Measurements from ENCODE around the gene NUDT7.

Gene NUDT7

DNA sequence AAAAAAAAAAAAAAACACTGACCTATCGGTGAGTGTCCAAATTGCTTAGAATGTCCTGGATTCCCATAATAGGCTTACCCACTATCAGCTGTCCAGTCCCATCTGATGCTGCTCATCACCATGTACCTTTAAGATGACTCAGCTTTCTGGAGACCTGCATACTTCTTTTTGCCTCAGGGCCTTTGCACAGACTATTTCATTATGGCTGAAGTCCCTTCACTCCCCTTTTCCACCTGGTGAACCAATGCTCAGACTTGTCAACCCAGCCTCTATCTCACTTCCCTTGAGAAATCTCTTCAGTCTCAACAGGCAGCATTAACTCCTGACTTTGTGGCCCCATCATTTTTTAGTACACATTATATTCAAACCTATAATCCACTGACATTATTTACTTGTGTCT, 29.7 kb upstream of the NUDT7 start:
- no peak overlapping the region for H3K4me3 ChIP-seq (ENCODE audit: low read length)
- no peak for TF ChIP-seq CTCF (IDR thresholded peaks at IDR 0.05; ENCODE audit: insufficient read depth, low read depth, low read length, missing control alignments)
- DNase-seq (ENCODE audit: low read depth), result no peak

- TF ChIP-seq CTCF (IDR thresholded peaks at IDR 0.05; ENCODE audit: insufficient read depth, low read depth, low read length, missing control alignments), result no peak
- no peak overlapping the region for H3K4me3 ChIP-seq (ENCODE audit: low read length)
- DNase-seq (ENCODE audit: low read depth), result no peak
Observed at GRCh38 chr16:77696149-77696548, 26.2 kb upstream of the NUDT7 start.

- no peak overlapping the region for H3K4me3 ChIP-seq (ENCODE audit: low read length)
- no peak for TF ChIP-seq CTCF (IDR thresholded peaks at IDR 0.05; ENCODE audit: insufficient read depth, low read depth, low read length, missing control alignments)
- DNase-seq (ENCODE audit: low read depth), result no peak
Observed at GRCh38 chr16:77700846-77701245, 21.5 kb upstream of the NUDT7 start.

DNA sequence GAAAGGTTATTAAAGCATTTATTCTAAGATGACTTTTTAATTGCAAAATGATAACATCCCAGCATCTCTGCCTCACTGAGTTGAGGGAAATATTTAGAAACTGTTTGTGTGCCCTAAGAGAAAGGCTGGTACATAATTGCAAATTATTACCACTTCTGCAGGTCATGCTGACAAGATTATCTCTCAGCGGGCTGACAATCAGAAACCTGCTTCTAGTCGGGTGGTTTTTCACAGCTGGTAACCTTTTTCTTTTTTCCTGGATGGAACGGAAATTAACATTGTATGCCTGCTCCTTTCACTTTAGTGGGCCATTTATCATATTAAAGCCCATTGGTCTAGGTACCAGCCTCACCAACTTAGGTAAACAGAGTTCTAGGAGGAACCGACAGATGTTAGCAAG, 17.0 kb upstream of the NUDT7 start:
- H3K4me3 ChIP-seq (ENCODE audit: low read length), result no peak overlapping the region
- TF ChIP-seq CTCF (IDR thresholded peaks at IDR 0.05; ENCODE audit: insufficient read depth, low read depth, low read length, missing control alignments), result no peak
- no peak for DNase-seq (ENCODE audit: low read depth)

DNA sequence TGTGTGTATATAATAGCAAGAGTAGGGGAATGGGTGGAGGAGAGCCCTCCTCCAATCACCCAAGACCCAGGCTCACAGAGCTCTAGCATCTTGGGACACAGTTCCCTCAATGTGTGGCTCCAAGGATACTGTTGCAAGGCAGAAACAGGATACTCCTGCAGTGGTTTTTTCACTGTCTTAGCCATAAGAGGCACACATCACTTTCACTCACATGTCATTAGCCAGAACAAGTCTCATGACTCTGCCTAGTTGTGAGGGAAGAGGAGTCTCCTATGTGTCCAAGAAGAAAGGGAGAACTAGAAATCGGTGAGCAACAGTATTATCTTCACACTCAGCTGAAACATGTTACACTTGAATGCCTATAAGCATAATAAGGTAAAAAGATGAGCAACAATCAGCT, 11.1 kb upstream of the NUDT7 start:
- TF ChIP-seq CTCF (IDR thresholded peaks at IDR 0.05; ENCODE audit: insufficient read depth, low read depth, low read length, missing control alignments), result no peak
- no peak for DNase-seq (ENCODE audit: low read depth)
- H3K4me3 ChIP-seq (ENCODE audit: low read length), result no peak overlapping the region

- no peak for DNase-seq (ENCODE audit: low read depth)
- H3K4me3 ChIP-seq (ENCODE audit: low read length), result no peak overlapping the region
- no peak for TF ChIP-seq CTCF (IDR thresholded peaks at IDR 0.05; ENCODE audit: insufficient read depth, low read depth, low read length, missing control alignments)
Observed at GRCh38 chr16:77711775-77712174, 10.5 kb upstream of the NUDT7 start.

DNA sequence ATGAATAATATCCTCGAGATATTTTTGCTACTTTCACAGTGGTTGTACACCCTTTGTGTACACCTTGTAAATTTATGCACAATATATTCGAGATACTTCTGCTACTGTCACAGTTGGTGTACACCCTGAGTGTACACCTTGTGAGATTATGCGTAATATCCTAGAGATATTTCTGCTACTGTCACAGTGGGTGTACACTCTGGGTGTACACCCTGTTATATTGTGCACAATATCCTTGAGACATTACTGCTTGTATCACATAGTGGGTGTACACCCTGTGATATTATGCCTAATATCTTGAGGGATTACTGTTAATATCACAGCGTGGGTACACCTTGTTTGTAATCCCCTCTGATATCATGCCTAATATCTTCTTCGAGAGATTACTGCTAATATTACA, 7.2 kb upstream of the NUDT7 start:
- DNase-seq (ENCODE audit: low read depth), result no peak
- no peak overlapping the region for H3K4me3 ChIP-seq (ENCODE audit: low read length)
- no peak for TF ChIP-seq CTCF (IDR thresholded peaks at IDR 0.05; ENCODE audit: insufficient read depth, low read depth, low read length, missing control alignments)

All from epithelial cell of esophagus (primary cell).